ENCODE data around the gene ACTL7B. TPM values are rescaled to one million over a fixed set of nuclear protein-coding genes. Genes with fewer than 3 reads are reported as not detected.

Gene ACTL7B
- total and polyA plus RNA-seq, 2 of the 8 experiments (the other 6 are each of a cell fraction or from before 2014, with no cell fraction given): not detected

GRCh38 chr9:108860764-108861163 lies 5.0 kb upstream of the ACTL7B start:
- no peaks in the 10 kb centered on the region for H3K79me2 ChIP-seq (ENCODE audit: control insufficient read depth in 1 of 2, insufficient read depth in 2 of 2, low read length in 2 of 2)
- no peak overlapping the region for H2BK20ac ChIP-seq (ENCODE audit: low read length)
- no peak overlapping the region for H3K18ac ChIP-seq (ENCODE audit: extremely low read depth, low read length)
- no peaks in the 10 kb centered on the region for H4K20me1 ChIP-seq (replicated peaks in 1 of 2; ENCODE audit: control insufficient read depth in 1 of 2, insufficient read depth in 2 of 2, low read length in 2 of 2)
- no peak overlapping the region for H3K4me3 ChIP-seq (ENCODE audit: extremely low read depth in 1 of 4, insufficient read depth in 2 of 4, low read depth in 3 of 4, low read length in 4 of 4)
- POLR2A ChIA-PET (ENCODE audit: partially characterized antibody): no interaction called here
- no peak overlapping the region for H3K56ac ChIP-seq (replicated peaks; ENCODE audit: insufficient read length, low read depth, low read length)
- H3K27me3 ChIP-seq (replicated peaks in 1 of 4; ENCODE audit: control insufficient read depth in 3 of 4, extremely low read depth in 1 of 4, insufficient read depth in 3 of 4, low read length in 3 of 4): no peaks in the 10 kb centered on the region
- no peak overlapping the region for H3K4me2 ChIP-seq (ENCODE audit: insufficient read depth in 1 of 2, low read depth in 2 of 2, low read length in 2 of 2)
- no peak overlapping the region for H3K9ac ChIP-seq (replicated peaks in 1 of 4; ENCODE audit: extremely low read depth in 1 of 4, low read depth in 3 of 4, low read length in 3 of 4)
- no peak overlapping the region for H3K23ac ChIP-seq (ENCODE audit: insufficient read length)
- H2AFZ ChIP-seq (ENCODE audit: low read length): no peak overlapping the region
- no peak overlapping the region for H2BK12ac ChIP-seq (ENCODE audit: low read depth, low read length)
- H4K5ac ChIP-seq (ENCODE audit: insufficient read length, low read depth, low read length): no peak overlapping the region
- H3K36me3 ChIP-seq (ENCODE audit: control insufficient read depth in 2 of 4, insufficient read depth in 4 of 4, low read length in 3 of 4): no peaks in the 10 kb centered on the region
- no peak overlapping the region for H2BK120ac ChIP-seq (replicated peaks; ENCODE audit: low read depth, low read length)
- H4K91ac ChIP-seq (replicated peaks; ENCODE audit: insufficient read length, low read length): no peak overlapping the region
- no peak for DNase-seq (ENCODE audit: low read depth in 1 of 2, low spot score in 2 of 2)
- no peak overlapping the region for H3K27ac ChIP-seq (ENCODE audit: low read depth, low read length)
- H3K9me3 ChIP-seq (ENCODE audit: insufficient read depth in 2 of 2, low read depth in 1 of 2, low read length in 1 of 2): 0 out of 4 replicates have a peak, but pooled peaks cover 0 to 3% of the 10 kb centered on the region in 2 experiments
- no peak overlapping the region for H3K14ac ChIP-seq (ENCODE audit: insufficient read length)
- CTCF ChIA-PET (ENCODE audit: partially characterized antibody): no interaction called here
- H2AK5ac ChIP-seq (ENCODE audit: low read depth, low read length): no peak overlapping the region
- no peaks in the 10 kb centered on the region for H3K79me1 ChIP-seq (ENCODE audit: low read depth, low read length)
- H3K4me1 ChIP-seq (replicated peaks in 1 of 4; ENCODE audit: control insufficient read depth in 3 of 4, insufficient read depth in 4 of 4, low read length in 3 of 4): no peaks in the 10 kb centered on the region
- H3K4ac ChIP-seq (replicated peaks; ENCODE audit: insufficient read length, low read depth, low read length): no peak overlapping the region
- no peak overlapping the region for H2BK5ac ChIP-seq (ENCODE audit: low read depth, low read length)
- no peak overlapping the region for H4K8ac ChIP-seq (ENCODE audit: extremely low read depth, insufficient read depth, low read length)
- WGBS, 2 experiments (ENCODE audit: extremely low coverage in 1 of 2, insufficient coverage in 1 of 2, insufficient read length in 1 of 2, insufficient replicate concordance in 2 of 2, low coverage in 1 of 2, low lambda C conversion rate in 2 of 2, missing lambda C conversion rate in 1 of 2): 93% methylated on average over 2 of the region's 2 CpGs; no CpG with 5 or more reads in 1 of the 2 experiments
- no peak for FAIRE-seq
- H2BK15ac ChIP-seq (ENCODE audit: low read length): no peak overlapping the region
- H3K23me2 ChIP-seq (ENCODE audit: low read depth, low read length): no peaks in the 10 kb centered on the region
- no peak for TF ChIP-seq TEAD4 (IDR thresholded peaks at IDR 0.05; ENCODE audit: low read depth, low read length)
- no peak for TF ChIP-seq RAD21 (IDR thresholded peaks at IDR 0.05 in 1 of 2, conservative IDR thresholded peaks at IDR 0.05 in 1 of 2; ENCODE audit: low read depth in 2 of 2, low read length in 2 of 2)
- TF ChIP-seq, protein P1, sequence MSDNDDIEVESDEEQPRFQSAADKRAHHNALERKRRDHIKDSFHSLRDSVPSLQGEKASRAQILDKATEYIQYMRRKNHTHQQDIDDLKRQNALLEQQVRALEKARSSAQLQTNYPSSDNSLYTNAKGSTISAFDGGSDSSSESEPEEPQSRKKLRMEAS (IDR thresholded peaks at IDR 0.05): no peak
- TF ChIP-seq SIN3A (conservative IDR thresholded peaks at IDR 0.05 in 1 of 2, IDR thresholded peaks at IDR 0.05 in 1 of 2; ENCODE audit: low read depth in 1 of 2, low read length in 2 of 2): no peak
- no peak for TF ChIP-seq FOSL1 (IDR thresholded peaks at IDR 0.05; ENCODE audit: insufficient read depth, low read depth, low read length)
- no peak for TF ChIP-seq TCF12 (IDR thresholded peaks at IDR 0.05; ENCODE audit: low read depth, low read length)
- TF ChIP-seq JUND (IDR thresholded peaks at IDR 0.05; ENCODE audit: low read length): no peak
- no peak for TF ChIP-seq RFX5 (IDR thresholded peaks at IDR 0.05; ENCODE audit: borderline replicate concordance, low read depth, low read length)
- TF ChIP-seq MAFK (IDR thresholded peaks at IDR 0.05; ENCODE audit: low read depth, low read length): no peak
- no peak for TF ChIP-seq TAF7 (optimal IDR thresholded peaks at IDR 0.05; ENCODE audit: borderline replicate concordance, low read depth, low read length)
- no peak for TF ChIP-seq NRF1 (IDR thresholded peaks at IDR 0.05; ENCODE audit: low read depth, low read length)
- no peak for TF ChIP-seq YY1 (IDR thresholded peaks at IDR 0.05; ENCODE audit: low read depth, low read length)
- no peak for TF ChIP-seq NANOG (IDR thresholded peaks at IDR 0.05; ENCODE audit: insufficient read depth, low read depth, low read length, poor library complexity, severe bottlenecking)
- no peak for TF ChIP-seq GABPA (IDR thresholded peaks at IDR 0.05; ENCODE audit: borderline replicate concordance, insufficient read depth, low read length)
